ENCODE measurements around the gene EXOC3.

DNA sequence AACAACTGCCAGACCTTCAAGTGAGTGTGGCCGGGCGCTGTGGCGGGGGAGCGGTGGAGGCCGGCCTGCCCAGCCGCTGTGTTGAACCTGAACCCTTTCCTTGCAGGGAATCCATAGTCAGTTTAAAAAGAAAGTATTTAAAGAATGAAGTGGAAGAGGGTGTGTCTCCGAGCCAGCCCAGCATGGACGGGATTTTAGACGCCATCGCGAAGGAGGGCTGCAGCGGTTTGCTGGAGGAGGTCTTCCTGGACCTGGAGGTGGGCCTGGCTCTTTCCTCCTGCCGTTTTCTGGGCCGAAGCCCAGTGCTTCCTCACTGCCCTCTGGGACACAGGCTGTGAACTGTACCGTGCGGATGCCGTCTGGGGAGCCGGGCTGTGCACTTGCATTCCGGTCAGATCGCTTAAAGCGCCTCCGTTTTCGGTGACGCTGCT, 19.1 kb downstream of the EXOC3 start:
- TF ChIP-seq, protein P1, sequence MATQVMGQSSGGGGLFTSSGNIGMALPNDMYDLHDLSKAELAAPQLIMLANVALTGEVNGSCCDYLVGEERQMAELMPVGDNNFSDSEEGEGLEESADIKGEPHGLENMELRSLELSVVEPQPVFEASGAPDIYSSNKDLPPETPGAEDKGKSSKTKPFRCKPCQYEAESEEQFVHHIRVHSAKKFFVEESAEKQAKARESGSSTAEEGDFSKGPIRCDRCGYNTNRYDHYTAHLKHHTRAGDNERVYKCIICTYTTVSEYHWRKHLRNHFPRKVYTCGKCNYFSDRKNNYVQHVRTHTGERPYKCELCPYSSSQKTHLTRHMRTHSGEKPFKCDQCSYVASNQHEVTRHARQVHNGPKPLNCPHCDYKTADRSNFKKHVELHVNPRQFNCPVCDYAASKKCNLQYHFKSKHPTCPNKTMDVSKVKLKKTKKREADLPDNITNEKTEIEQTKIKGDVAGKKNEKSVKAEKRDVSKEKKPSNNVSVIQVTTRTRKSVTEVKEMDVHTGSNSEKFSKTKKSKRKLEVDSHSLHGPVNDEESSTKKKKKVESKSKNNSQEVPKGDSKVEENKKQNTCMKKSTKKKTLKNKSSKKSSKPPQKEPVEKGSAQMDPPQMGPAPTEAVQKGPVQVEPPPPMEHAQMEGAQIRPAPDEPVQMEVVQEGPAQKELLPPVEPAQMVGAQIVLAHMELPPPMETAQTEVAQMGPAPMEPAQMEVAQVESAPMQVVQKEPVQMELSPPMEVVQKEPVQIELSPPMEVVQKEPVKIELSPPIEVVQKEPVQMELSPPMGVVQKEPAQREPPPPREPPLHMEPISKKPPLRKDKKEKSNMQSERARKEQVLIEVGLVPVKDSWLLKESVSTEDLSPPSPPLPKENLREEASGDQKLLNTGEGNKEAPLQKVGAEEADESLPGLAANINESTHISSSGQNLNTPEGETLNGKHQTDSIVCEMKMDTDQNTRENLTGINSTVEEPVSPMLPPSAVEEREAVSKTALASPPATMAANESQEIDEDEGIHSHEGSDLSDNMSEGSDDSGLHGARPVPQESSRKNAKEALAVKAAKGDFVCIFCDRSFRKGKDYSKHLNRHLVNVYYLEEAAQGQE (IDR thresholded peaks at IDR 0.05; ENCODE audit: insufficient read depth in 1 of 2, low read depth in 2 of 2, low read length in 2 of 2): no peak
- no peak for TF ChIP-seq POLR2AphosphoS5 (IDR thresholded peaks at IDR 0.05; ENCODE audit: low read depth, low read length)
- no peak for TF ChIP-seq TAF1 (IDR thresholded peaks at IDR 0.05; ENCODE audit: borderline replicate concordance, insufficient read depth, low read length)

Data from PFSK-1 (cell line).